Thyroid gland (tissue), 4 donors: Measurements from ENCODE around the gene RPL27.

Source experiments
- POLR2A ChIP-seq, 2 donors: fragments of 450-650 bp; IDR thresholded peaks; one replicate each; pipeline ENCODE4 v1.6.1; 2017; ENCODE audit warnings: antibody characterized with exemption in 2 of 2, mild to moderate bottlenecking in 2 of 2, moderate library complexity in 1 of 2
- TF ChIP-seq, protein P1 (sequence below), 6 experiments: fragments of 200-600 bp in 3 of 6; fragments of 450-650 bp in 3 of 6; sonication (generic) in 3 of 6; IDR thresholded peaks; one replicate each; pipeline ENCODE4 v1.5.1; 2016 to 2019; ENCODE audit warnings: antibody characterized with exemption in 6 of 6, mild to moderate bottlenecking in 2 of 6, inconsistent platforms in 1 of 6, moderate library complexity in 1 of 6

DNA sequence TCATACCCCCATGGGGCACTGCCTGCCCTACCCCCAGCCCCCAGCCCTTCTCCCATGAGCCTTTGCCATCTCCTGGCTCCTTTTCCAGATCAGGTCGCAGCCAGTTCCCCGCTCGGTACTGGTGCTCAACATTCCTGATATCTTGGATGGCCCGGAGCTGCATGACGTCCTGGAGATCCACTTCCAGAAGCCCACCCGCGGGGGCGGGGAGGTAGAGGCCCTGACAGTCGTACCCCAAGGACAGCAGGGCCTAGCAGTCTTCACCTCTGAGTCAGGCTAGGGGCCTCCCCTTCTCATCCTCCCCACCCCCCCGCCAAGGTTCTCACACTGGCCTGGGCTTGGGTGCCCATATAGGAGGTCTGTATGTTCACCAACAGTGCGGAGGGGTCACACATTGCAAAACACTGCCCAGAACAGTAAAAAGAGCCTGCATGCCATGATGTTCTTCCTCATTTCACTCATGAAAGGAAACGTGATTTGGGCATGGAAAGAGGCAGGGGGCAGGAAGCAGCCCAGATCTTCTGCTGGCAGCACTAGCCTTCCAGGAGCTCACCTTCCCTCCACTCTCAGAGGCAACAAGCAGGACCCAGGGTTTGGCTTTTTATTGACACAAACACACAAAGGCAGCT is 15.9 kb downstream of the RPL27 start:
- TF ChIP-seq, protein P1, sequence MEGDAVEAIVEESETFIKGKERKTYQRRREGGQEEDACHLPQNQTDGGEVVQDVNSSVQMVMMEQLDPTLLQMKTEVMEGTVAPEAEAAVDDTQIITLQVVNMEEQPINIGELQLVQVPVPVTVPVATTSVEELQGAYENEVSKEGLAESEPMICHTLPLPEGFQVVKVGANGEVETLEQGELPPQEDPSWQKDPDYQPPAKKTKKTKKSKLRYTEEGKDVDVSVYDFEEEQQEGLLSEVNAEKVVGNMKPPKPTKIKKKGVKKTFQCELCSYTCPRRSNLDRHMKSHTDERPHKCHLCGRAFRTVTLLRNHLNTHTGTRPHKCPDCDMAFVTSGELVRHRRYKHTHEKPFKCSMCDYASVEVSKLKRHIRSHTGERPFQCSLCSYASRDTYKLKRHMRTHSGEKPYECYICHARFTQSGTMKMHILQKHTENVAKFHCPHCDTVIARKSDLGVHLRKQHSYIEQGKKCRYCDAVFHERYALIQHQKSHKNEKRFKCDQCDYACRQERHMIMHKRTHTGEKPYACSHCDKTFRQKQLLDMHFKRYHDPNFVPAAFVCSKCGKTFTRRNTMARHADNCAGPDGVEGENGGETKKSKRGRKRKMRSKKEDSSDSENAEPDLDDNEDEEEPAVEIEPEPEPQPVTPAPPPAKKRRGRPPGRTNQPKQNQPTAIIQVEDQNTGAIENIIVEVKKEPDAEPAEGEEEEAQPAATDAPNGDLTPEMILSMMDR (IDR thresholded peaks at IDR 0.05) = no peak
- no peak for TF ChIP-seq POLR2A (IDR thresholded peaks at IDR 0.05)
